HEK293 (cell line): Measurements from ENCODE around the gene DSCAML1.

ENCODE experiments used
- CTCF ChIA-PET: fragments of 350-600 bp; formaldehyde crosslinking; extraction: SDS; loops from one replicate; lab custom pipeline; 2021; ENCODE audit warnings: antibody characterized with exemption; lab: Yijun Ruan, JAX
- POLR2A ChIA-PET: fragments of 300-600 bp; formaldehyde crosslinking; extraction: SDS; loops from one replicate; lab custom pipeline; 2020; ENCODE audit warnings: antibody characterized with exemption, inconsistent platforms; lab: Yijun Ruan, JAX
- H3K27ac ChIP-seq: fragments of 200-500 bp; sonication (Bioruptor generic); 2 replicates; pipeline ENCODE4 v1.5.1; 2014; ENCODE audit warnings: low read depth, low read length, control low read depth, inconsistent platforms; ENCODE audit errors: extremely low read depth
- H3K36me3 ChIP-seq, 2 experiments: fragments of 200-500 bp in 1 of 2; sonication (Bioruptor generic) in 1 of 2; 1 replicate in 1 of 2; 2 replicates in 1 of 2; pipeline ENCODE4 v1.5.1; 2014 to 2017; ENCODE audit warnings: inconsistent platforms in 2 of 2, low read length in 2 of 2; ENCODE audit not compliant: control insufficient read depth in 2 of 2, insufficient read depth in 1 of 2
- H3K4me1 ChIP-seq: fragments of 200-500 bp; sonication (Bioruptor generic); 2 replicates; pipeline ENCODE4 v1.5.1; 2014; ENCODE audit warnings: mild to moderate bottlenecking, low read length, inconsistent platforms; ENCODE audit not compliant: control insufficient read depth, insufficient read depth
- H3K4me3 ChIP-seq: 2 replicates; pipeline ENCODE4 v1.5.1; 2011; ENCODE audit warnings: low read depth, mild to moderate bottlenecking, control low read depth, low read length, moderate library complexity
- H3K9me3 ChIP-seq: fragments of 200-500 bp; sonication (Bioruptor generic); 2 replicates; pipeline ENCODE4 v1.5.1; 2014; ENCODE audit warnings: low read depth, low read length, inconsistent platforms; ENCODE audit not compliant: control insufficient read depth, insufficient read depth
- FEZF1 ChIP-seq: fragments of 450-650 bp; formaldehyde crosslinking; IDR thresholded peaks from 2 replicates; pipeline ENCODE4 v1.5.1; 2016; ENCODE audit warnings: missing biosample characterization, missing genetic modification characterization
- GLIS2 ChIP-seq: fragments of 450-650 bp; formaldehyde crosslinking; IDR thresholded peaks from 2 replicates; pipeline ENCODE4 v1.5.1; 2016; ENCODE audit warnings: missing biosample characterization, missing genetic modification characterization
- SETDB1 ChIP-seq: IDR thresholded peaks from one replicate; pipeline ENCODE4 v1.6.1; 2017; ENCODE audit warnings: mild to moderate bottlenecking, low read length, moderate library complexity, mixed read lengths; ENCODE audit not compliant: insufficient read length
- ZFP37 ChIP-seq: fragments of 450-650 bp; formaldehyde crosslinking; IDR thresholded peaks from 2 replicates; pipeline ENCODE4 v1.5.1; 2016; ENCODE audit warnings: missing biosample characterization, missing genetic modification characterization
- ZNF132 ChIP-seq: fragments of 450-650 bp; formaldehyde crosslinking; IDR thresholded peaks from 2 replicates; pipeline ENCODE4 v1.5.1; 2017; ENCODE audit warnings: missing biosample characterization, missing genetic modification characterization, borderline replicate concordance
- ZNF184 ChIP-seq: fragments of 450-650 bp; IDR thresholded peaks from 2 replicates; pipeline ENCODE4 v1.5.1; 2018; ENCODE audit warnings: missing biosample characterization, mild to moderate bottlenecking, missing genetic modification characterization
- ZNF214 ChIP-seq: fragments of 450-650 bp; formaldehyde crosslinking; IDR thresholded peaks from 2 replicates; pipeline ENCODE4 v1.5.1; 2017; ENCODE audit warnings: missing biosample characterization, mild to moderate bottlenecking, missing genetic modification characterization, borderline replicate concordance
- ZNF223 ChIP-seq: fragments of 450-650 bp; formaldehyde crosslinking; IDR thresholded peaks from 2 replicates; pipeline ENCODE4 v1.5.1; 2016; ENCODE audit warnings: missing biosample characterization, missing genetic modification characterization
- ZNF37A ChIP-seq: fragments of 450-650 bp; IDR thresholded peaks from 2 replicates; pipeline ENCODE4 v1.5.1; 2018; ENCODE audit warnings: missing biosample characterization, missing genetic modification characterization
- ZNF398 ChIP-seq: fragments of 450-650 bp; formaldehyde crosslinking; IDR thresholded peaks from 2 replicates; pipeline ENCODE4 v1.5.1; 2017; ENCODE audit warnings: missing biosample characterization, missing genetic modification characterization
- ZNF416 ChIP-seq: fragments of 450-650 bp; formaldehyde crosslinking; IDR thresholded peaks from 2 replicates; pipeline ENCODE4 v1.5.1; 2016; ENCODE audit warnings: missing biosample characterization, missing genetic modification characterization
- ZNF558 ChIP-seq: fragments of 450-650 bp; formaldehyde crosslinking; IDR thresholded peaks from 2 replicates; pipeline ENCODE4 v1.5.1; 2016; ENCODE audit warnings: missing biosample characterization, missing genetic modification characterization
- ZNF585B ChIP-seq: fragments of 450-650 bp; formaldehyde crosslinking; IDR thresholded peaks from 2 replicates; pipeline ENCODE4 v1.5.1; 2016; ENCODE audit warnings: missing biosample characterization, missing genetic modification characterization
- ZNF596 ChIP-seq: fragments of 450-650 bp; IDR thresholded peaks from 2 replicates; pipeline ENCODE4 v1.5.0; 2018; ENCODE audit warnings: missing biosample characterization, mild to moderate bottlenecking, missing genetic modification characterization, moderate library complexity
- ZNF610 ChIP-seq: fragments of 450-650 bp; formaldehyde crosslinking; IDR thresholded peaks from 2 replicates; pipeline ENCODE4 v1.5.1; 2016; ENCODE audit warnings: missing biosample characterization, missing genetic modification characterization, borderline replicate concordance
- ZNF623 ChIP-seq: fragments of 450-650 bp; formaldehyde crosslinking; IDR thresholded peaks from 2 replicates; pipeline ENCODE4 v1.5.1; 2016; ENCODE audit warnings: missing biosample characterization, missing genetic modification characterization
- ZNF747 ChIP-seq: fragments of 450-650 bp; formaldehyde crosslinking; IDR thresholded peaks from 2 replicates; pipeline ENCODE4 v1.5.1; 2016; ENCODE audit warnings: missing biosample characterization, missing genetic modification characterization
- ZNF785 ChIP-seq: fragments of 450-650 bp; formaldehyde crosslinking; IDR thresholded peaks from 2 replicates; pipeline ENCODE4 v1.5.1; 2016; ENCODE audit warnings: missing biosample characterization, missing genetic modification characterization
- ZNF791 ChIP-seq: fragments of 450-650 bp; formaldehyde crosslinking; IDR thresholded peaks from 2 replicates; pipeline ENCODE4 v1.5.1; 2016; ENCODE audit warnings: missing biosample characterization, missing genetic modification characterization
- TF ChIP-seq, protein P1 (sequence below): fragments of 450-650 bp; formaldehyde crosslinking; IDR thresholded peaks from 2 replicates; pipeline ENCODE4 v1.5.1; 2016; ENCODE audit warnings: missing biosample characterization, missing genetic modification characterization
- TF ChIP-seq, protein P2 (sequence below): fragments of 450-650 bp; formaldehyde crosslinking; IDR thresholded peaks from 2 replicates; pipeline ENCODE4 v1.5.1; 2017; ENCODE audit warnings: missing biosample characterization, mild to moderate bottlenecking, missing genetic modification characterization, moderate library complexity
- TF ChIP-seq, protein P3 (sequence below): fragments of 450-650 bp; formaldehyde crosslinking; IDR thresholded peaks from 2 replicates; pipeline ENCODE4 v1.5.1; 2016; ENCODE audit warnings: missing biosample characterization, missing genetic modification characterization

DSCAML1 gene

DNA sequence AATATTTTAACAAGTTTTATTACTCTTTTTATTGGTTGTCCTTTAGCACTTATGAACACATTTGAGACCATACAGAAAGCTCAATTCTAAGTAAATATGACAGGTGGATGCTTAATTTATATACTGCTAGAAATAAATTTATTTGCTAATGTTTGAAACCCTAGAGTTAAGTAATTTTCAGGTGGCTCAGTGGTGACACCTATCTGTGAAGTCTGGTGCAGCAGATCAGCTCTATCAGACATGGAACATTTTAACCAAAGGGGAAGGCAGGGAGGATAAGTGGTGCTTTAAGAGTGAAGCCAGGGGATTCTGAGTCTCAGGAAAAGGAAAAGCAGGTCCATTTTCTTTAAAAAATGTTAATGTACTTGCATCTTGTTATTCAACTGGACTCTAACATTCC, 175.8 kb downstream of the DSCAML1 start:
- no peaks in the 10 kb centered on the region for H3K36me3 ChIP-seq
- no peaks in the 10 kb centered on the region for H3K4me1 ChIP-seq
- no peak for TF ChIP-seq ZNF785
- TF ChIP-seq ZNF791 (tag by site-specific recombination), result no peak
- peak; percentile 38 for TF ChIP-seq SETDB1
- TF ChIP-seq, protein P1, sequence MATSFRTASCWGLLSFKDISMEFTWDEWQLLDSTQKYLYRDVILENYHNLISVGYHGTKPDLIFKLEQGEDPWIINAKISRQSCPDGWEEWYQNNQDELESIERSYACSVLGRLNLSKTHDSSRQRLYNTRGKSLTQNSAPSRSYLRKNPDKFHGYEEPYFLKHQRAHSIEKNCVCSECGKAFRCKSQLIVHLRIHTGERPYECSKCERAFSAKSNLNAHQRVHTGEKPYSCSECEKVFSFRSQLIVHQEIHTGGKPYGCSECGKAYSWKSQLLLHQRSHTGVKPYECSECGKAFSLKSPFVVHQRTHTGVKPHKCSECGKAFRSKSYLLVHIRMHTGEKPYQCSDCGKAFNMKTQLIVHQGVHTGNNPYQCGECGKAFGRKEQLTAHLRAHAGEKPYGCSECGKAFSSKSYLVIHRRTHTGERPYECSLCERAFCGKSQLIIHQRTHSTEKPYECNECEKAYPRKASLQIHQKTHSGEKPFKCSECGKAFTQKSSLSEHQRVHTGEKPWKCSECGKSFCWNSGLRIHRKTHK (tag by site-specific recombination), result no peak
- no peak for TF ChIP-seq ZNF558
- TF ChIP-seq ZNF596 (tag by site-specific recombination), result no peak
- TF ChIP-seq ZNF623 (tag by site-specific recombination), result no peak
- no peaks in the 10 kb centered on the region for H3K9me3 ChIP-seq
- H3K27ac ChIP-seq, result no peak overlapping the region
- H3K4me3 ChIP-seq, result no peak overlapping the region
- ChIA-PET POLR2A (no interaction called here), CTCF (interaction anchor here (0.5 to 1.5 kb wide), 10 partner anchors 8 to 195 kb away, joined by 3 to 9 read pairs (median 4); no protein-coding TSS in a partner anchor)

DNA sequence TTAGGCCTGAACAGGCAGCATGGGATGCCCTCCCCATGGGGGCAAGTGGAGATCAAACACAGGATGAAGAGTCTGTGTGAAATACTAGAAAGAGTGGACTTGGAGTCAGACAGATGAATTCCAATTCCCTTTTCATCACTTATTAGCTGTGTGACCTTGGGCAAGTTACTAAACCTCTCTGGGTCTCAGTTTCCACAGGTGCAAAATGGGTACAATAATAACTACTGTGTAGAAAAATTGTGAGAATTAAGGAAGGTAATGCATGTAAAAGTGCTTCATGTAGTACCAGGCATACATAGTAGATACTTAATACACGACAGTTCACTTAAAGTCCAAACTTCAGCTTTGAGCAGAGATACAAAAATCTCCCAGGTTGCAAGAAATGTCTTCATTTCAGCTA, 176.4 kb downstream of the DSCAML1 start:
- Histone ChIP-seq H3K4me3 (no peak overlapping the region), H3K36me3 (no peaks in the 10 kb centered on the region), H3K4me1 (no peaks in the 10 kb centered on the region), H3K9me3 (no peaks in the 10 kb centered on the region), H3K27ac (no peak overlapping the region)
- ChIA-PET CTCF (interaction anchor here (0.9 to 1.5 kb wide), 4 partner anchors 9 to 194 kb away, joined by 3 to 7 read pairs (median 4); no protein-coding TSS in a partner anchor), POLR2A (no interaction called here)
- TF ChIP-seq GLIS2 (tag by site-specific recombination) (no peak), ZFP37 (no peak), ZNF416 (no peak), ZNF37A (tag by site-specific recombination) (no peak)

GRCh38 chr11:117620086-117620485, 176.9 kb downstream of the DSCAML1 start:
- TF ChIP-seq ZNF747, result no peak
- peak; percentile 27; the same call in 1 of the 2 replicates for TF ChIP-seq ZNF398
- ChIA-PET CTCF (interaction anchor here (0.6 kb wide), 2 partner anchors 67 to 137 kb away, joined by 3 to 4 read pairs; no protein-coding TSS in a partner anchor), POLR2A (no interaction called here)
- no peaks in the 10 kb centered on the region for H3K9me3 ChIP-seq
- H3K27ac ChIP-seq, result no peak overlapping the region
- H3K36me3 ChIP-seq, result no peaks in the 10 kb centered on the region
- H3K4me3 ChIP-seq, result no peak overlapping the region
- H3K4me1 ChIP-seq, result no peaks in the 10 kb centered on the region

DNA sequence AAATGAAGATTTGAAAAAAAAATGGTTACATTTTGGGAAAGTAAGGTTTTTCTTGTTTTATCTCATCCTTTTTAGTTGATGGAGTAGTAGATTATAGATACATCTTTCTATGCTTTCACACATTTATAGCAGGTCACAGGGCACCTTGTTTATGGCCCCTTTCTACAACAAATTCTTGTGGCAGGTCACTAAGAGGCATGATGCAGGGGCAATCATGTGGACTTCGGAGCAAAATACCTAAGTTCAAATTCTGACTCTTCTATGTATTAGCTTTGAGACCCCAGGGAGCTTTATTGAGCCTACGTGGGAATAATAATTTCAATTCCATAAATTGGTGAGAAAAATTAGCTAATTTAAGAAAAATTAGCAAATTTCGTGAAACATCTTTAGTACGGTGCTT, 177.4 kb downstream of the DSCAML1 start:
- Histone ChIP-seq H3K4me1 (no peaks in the 10 kb centered on the region), H3K27ac (no peak overlapping the region), H3K4me3 (no peak overlapping the region), H3K36me3 (no peaks in the 10 kb centered on the region), H3K9me3 (no peaks in the 10 kb centered on the region)
- ChIA-PET POLR2A (no interaction called here), CTCF (interaction anchor here (0.6 to 1.1 kb wide), 4 partner anchors 68 to 192 kb away, joined by 3 to 6 read pairs (median 4); no protein-coding TSS in a partner anchor)
- TF ChIP-seq ZNF214 (tag by site-specific recombination) (no peak), ZNF132 (tag by site-specific recombination) (no peak), ZNF610 (tag by site-specific recombination) (no peak), ZNF585B (tag by site-specific recombination) (no peak), ZNF223 (no peak), ZNF184 (tag by site-specific recombination) (no peak), FEZF1 (tag by site-specific recombination) (no peak)
- TF ChIP-seq, protein P2, sequence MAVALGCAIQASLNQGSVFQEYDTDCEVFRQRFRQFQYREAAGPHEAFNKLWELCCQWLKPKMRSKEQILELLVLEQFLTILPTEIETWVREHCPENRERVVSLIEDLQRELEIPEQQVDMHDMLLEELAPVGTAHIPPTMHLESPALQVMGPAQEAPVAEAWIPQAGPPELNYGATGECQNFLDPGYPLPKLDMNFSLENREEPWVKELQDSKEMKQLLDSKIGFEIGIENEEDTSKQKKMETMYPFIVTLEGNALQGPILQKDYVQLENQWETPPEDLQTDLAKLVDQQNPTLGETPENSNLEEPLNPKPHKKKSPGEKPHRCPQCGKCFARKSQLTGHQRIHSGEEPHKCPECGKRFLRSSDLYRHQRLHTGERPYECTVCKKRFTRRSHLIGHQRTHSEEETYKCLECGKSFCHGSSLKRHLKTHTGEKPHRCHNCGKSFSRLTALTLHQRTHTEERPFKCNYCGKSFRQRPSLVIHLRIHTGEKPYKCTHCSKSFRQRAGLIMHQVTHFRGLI (tag by site-specific recombination), result no peak
- TF ChIP-seq, protein P3, sequence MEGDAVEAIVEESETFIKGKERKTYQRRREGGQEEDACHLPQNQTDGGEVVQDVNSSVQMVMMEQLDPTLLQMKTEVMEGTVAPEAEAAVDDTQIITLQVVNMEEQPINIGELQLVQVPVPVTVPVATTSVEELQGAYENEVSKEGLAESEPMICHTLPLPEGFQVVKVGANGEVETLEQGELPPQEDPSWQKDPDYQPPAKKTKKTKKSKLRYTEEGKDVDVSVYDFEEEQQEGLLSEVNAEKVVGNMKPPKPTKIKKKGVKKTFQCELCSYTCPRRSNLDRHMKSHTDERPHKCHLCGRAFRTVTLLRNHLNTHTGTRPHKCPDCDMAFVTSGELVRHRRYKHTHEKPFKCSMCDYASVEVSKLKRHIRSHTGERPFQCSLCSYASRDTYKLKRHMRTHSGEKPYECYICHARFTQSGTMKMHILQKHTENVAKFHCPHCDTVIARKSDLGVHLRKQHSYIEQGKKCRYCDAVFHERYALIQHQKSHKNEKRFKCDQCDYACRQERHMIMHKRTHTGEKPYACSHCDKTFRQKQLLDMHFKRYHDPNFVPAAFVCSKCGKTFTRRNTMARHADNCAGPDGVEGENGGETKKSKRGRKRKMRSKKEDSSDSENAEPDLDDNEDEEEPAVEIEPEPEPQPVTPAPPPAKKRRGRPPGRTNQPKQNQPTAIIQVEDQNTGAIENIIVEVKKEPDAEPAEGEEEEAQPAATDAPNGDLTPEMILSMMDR (tag by site-specific recombination), result no peak
